Left hindlimb (tissue), 1 donor: ENCODE results near the gene HINT3.
"Not testable (repeated sequence)": the region's sequence is repeated elsewhere in the genome, so short reads cannot be mapped to it uniquely, and the experiment has no call there.

Experiments used
- DNase-seq: peaks from one replicate; pipeline ENCODE4 v3.0.0-alpha.2; 2018

The HINT3 gene

DNA sequence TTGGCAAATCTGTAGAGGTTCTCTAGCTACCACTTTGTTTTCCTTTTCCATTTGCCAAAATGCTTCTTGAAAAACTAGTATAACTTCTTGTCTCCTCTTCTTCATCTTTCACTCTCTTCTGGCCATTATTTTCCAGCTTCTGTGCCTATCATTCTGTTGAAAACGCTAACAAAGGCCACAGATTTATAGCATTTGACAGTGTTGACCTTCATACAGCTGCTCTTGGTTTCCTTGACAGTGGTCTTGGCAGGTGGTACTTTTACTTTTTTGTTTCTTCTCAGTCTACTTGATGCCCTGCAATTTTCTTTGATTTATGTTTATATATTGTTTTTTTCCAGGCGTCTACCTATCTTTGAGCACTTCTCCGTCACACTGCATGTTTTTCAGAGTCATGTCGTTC lies 53.5 kb downstream of the HINT3 start:
- no peak for DNase-seq

DNA sequence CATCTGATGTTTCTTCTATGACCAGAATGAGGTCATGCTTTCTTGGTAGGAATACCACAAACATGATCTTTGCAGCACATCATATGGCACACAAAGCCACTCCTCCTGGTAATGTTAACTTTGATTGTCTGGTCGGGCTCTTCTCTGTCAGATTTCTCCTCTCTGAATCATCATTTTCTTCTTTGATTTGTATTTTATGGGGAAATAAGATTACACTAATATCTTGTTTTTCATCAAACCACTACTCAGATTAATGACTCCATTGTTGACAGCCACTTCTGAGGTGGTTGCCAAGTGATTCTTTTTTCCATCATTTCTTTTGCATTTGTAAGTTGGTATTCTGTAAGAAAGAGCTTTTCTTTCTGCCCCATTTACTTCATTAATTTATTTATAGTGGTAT lies 59.3 kb downstream of the HINT3 start:
- DNase-seq, result no peak

DNA sequence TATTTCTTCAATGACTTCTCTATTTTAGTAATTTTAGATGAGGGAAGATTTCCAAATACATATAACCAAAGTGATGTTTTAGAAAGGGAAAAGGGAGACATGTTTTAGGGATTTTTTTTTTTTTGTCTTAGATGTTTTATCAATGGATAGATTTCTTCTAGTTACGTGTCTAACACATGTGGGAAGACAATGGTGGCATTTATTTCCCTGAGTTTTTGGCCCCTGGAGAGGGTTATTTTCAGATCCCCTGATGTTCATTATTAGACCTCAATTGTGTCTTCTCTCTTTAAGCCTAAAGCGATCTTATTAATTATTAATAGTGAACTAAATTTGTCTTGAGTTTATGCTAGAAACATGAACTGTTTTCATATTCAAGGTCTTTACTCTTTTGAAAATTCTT lies 60.0 kb downstream of the HINT3 start:
- no peak for DNase-seq

DNA sequence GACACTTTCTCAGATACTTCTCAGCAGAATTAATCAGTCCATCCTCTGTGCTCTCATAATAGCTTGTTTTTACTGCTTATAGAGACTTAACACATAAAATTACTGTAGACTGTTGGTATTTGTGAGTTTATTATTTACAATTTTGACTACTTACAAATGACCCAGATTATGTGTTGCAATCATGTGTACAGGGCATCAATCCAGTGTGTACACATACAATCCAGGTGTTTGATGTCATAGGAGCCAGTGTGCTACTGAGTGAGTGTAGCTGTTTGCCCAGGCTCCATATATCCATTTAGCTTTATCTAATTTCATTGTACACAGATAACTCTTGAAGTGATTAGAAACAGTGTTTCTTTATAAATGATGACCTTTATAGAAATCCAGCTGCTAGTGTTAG lies 61.1 kb downstream of the HINT3 start:
- DNase-seq, result no peak

DNA sequence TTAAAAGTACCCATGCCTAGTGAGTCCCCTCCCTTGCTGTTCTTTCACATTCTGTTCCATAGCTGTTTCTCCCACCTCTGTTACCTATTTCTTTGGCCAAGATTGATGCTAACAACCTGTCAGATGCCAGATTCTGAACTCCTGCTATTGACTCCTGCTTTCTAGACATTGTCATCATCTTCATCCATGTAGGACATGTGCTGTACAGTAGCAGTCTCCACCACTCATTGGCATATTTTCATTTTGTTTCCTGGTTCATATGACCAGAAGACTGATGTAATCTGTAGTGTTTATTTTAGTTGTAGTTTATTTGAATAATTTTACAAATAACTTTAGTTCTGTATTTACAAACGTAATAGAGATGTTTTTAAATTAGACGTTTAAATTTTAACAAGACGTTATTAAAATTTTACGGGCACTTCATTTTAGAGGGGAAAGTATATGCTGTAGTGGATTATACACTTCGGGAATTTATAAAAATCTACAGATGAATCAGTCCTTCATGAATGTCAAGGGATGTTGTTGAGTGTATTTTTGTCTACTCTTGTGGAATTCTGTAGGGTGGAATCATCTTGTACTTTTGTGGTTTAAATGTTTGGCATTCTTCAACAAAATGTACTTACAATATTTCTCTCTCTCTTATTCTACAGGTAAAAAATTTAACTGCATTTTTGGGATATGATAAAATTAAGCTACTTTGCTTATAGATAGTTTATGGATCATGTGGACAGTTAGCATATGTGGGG lies 63.9 kb downstream of the HINT3 start:
- DNase-seq, result no peak

DNA sequence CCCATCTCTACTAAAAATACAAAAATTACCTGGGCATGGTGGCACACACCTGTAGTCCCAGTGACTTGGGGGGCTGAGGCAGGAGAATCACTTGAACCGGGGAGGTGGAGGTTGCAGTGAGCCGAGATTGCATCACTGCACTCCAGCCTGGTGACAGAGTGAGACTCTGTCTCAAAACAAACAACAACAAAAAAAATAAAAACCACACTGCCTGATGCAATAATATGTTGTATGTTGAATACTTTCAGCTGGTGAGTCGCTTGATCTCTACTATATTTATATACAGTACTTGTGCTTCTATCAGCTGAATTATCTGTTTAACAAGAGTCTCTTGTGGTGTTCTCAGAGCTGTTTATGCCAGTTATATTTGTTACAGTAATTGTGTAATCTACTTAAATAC lies 66.9 kb downstream of the HINT3 start:
- DNase-seq, result not testable (repeated sequence)

DNA sequence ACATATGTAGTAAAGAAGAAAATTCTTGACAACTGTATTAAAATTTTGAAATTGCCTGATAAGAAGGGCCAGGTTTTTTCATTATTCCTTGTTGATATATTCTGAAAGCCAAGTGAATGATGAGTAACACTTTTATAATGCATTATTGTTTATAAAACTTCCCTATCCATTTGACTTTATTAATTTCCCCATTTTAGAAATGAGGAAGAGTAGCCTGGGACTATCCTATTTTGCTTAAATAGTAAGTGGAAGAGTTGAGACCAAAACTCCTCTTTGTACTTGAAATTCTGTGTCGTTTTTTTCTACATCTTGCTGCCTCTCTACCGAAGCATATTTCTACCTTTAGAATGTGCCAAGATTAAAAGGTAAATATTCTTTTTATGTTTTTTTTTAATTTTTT lies 69.4 kb downstream of the HINT3 start:
- DNase-seq, result no peak

DNA sequence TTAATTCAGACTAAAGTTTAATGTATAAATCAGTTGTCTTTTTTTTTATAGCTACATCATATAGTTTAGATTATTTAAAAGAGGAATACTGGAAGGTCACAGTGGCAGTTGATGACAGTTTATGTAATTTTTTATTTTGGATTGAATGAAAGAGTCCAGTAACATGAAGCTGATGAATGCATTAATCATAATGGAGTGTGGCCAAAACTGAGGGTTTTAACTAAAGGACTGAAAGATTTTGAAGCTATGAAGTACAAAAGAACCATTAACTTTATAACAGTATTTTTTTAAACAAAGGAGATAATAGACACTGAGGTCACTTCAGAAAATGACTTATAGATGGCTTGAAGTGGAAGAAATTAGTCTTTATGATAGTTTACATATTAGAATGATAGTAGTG lies 71.0 kb downstream of the HINT3 start:
- DNase-seq, result no peak
